Measurements from ENCODE around the gene NTRK2.

The NTRK2 gene

DNA sequence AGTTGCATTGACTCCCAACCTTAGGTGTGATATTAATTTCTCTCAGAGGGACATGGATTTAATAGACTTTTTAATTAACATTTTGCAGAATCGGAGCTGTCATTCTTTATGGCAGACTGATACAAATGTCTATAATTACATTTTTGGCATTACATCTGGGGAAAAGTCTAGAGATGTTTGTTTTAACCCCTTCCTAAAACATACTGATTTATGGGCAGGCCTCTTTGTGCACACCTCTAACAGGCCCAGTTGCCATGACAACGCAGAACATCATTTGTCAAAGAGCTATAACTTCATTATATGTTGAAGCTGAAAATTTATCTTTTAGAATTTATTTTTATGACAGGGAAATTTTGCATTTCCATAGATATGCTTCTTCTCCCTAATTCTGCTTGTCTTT, 158.5 kb downstream of the NTRK2 start:
- no peak for DNase-seq (ENCODE audit: low read depth)
- H3K4me3 ChIP-seq (ENCODE audit: low read length), result no peak overlapping the region
- TF ChIP-seq, protein P1, sequence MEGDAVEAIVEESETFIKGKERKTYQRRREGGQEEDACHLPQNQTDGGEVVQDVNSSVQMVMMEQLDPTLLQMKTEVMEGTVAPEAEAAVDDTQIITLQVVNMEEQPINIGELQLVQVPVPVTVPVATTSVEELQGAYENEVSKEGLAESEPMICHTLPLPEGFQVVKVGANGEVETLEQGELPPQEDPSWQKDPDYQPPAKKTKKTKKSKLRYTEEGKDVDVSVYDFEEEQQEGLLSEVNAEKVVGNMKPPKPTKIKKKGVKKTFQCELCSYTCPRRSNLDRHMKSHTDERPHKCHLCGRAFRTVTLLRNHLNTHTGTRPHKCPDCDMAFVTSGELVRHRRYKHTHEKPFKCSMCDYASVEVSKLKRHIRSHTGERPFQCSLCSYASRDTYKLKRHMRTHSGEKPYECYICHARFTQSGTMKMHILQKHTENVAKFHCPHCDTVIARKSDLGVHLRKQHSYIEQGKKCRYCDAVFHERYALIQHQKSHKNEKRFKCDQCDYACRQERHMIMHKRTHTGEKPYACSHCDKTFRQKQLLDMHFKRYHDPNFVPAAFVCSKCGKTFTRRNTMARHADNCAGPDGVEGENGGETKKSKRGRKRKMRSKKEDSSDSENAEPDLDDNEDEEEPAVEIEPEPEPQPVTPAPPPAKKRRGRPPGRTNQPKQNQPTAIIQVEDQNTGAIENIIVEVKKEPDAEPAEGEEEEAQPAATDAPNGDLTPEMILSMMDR (conservative IDR thresholded peaks at IDR 0.05; ENCODE audit: low read depth, low read length), result no peak

DNA sequence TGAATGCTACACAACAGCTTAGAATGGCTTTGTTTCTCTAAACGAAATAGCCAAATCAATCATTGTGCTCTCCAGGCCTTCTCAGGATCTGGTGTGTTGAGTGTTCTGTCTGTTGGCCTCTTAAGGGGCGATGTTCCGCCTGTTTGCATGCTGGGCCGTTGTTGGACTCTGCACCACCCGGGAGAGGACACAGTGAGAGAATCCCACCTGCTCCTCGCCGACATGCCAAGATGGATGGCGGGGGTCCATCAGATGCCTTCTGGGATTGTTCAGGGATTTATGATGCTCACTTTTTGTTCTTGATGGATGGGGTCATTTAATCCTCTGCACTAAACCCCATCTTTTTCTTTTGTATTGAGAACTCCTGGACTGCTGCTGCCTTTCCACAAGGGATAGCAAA, 159.9 kb downstream of the NTRK2 start:
- TF ChIP-seq, protein P1 (conservative IDR thresholded peaks at IDR 0.05; ENCODE audit: low read depth, low read length), result no peak
- H3K4me3 ChIP-seq (ENCODE audit: low read length), result no peak overlapping the region
- DNase-seq (ENCODE audit: low read depth), result no peak

DNA sequence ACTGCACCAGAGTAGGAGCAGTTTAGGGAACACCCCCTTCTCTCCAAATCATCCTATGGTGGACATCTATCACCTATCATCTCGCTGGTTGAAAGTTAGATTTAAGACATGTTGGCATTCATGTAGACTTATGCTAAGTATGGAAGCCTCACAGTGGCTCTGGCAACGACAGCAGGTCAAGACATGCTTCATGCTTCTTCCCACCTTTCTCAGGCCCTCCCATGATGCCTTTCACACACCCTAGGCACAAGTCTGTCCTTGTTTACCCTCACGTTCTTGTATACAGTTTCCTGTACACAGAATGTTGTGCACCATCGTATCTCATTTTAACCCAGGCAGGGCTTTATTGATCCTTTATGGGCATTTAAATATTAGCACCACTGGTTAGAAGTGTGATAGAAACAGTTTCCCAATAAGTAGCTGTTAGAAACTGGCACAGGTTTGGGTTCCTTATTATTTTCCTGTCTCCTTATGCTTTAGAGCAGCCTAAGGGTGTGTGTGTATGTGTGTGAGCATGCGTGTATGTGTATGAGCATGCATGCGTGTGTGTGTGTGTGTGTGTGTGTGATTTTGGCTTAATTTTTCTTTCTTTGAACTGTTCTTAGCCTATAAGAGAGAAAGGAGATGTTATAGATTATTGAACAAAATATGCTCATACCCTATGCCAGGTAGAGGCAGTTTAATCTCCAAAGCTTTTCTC, 160.6 kb downstream of the NTRK2 start:
- H3K4me3 ChIP-seq (ENCODE audit: low read length), result no peak overlapping the region
- no peak for DNase-seq (ENCODE audit: low read depth)
- TF ChIP-seq, protein P1 (conservative IDR thresholded peaks at IDR 0.05; ENCODE audit: low read depth, low read length), result no peak

DNA sequence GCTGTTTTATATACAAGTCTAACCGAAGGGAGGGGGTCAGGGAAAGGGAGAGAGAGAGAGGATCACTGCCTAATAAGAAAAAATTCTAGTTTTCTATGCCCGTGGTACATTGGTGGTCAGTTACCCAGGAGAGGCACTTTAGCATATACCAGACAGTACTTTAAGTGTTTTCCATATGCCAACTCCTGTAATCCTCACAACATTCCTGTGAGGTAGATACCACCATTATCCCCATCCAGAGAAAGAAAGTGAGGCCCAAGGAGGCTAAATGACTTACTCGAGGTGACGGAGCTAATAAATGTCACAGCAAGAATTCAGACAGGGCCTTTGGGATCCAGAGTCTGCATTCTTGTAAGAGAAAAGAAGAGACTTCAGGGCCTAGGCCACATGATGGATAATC, 161.8 kb downstream of the NTRK2 start:
- H3K4me3 ChIP-seq (ENCODE audit: low read length), result no peak overlapping the region
- TF ChIP-seq, protein P1 (conservative IDR thresholded peaks at IDR 0.05; ENCODE audit: low read depth, low read length), result no peak
- no peak for DNase-seq (ENCODE audit: low read depth)

DNA sequence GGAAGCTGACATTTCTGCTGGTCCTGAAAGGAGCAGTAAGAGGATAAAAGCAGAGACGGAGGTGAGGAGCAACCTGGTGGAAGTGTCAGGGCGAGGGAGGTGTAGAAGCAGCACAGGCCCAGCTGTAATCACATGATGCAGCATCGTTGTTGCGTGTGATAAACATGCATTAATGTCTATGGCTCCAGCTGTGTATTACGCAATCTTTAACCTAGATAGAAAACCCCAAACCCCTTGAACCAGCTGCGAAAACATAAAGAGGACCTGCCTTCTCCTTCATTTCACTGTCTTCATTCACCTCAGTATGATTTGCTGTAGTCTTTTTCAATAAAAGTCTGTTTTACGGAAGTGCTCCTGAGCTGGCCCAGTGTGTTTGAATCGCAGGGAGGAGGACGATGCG, 162.9 kb downstream of the NTRK2 start:
- TF ChIP-seq, protein P1 (conservative IDR thresholded peaks at IDR 0.05; ENCODE audit: low read depth, low read length), result no peak
- DNase-seq (ENCODE audit: low read depth), result no peak

DNA sequence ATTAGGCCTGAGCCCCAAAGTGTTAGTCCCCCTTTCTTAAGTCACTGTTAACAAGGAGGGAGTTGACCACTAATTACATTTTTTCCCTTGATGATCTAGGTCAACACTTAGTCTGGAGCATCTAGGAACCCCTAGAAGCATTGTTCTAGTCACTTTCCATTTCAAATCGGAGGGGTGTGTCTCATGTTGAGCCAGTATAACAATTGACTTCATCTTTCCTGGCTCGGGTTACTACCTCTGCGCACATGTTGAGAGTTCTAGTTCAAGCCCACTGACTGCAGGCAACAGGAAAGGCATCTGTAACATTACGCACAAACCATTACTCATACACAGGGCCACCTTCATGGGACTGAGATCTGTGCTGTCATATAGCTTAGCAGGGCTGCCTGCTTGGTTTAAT, 164.9 kb downstream of the NTRK2 start:
- DNase-seq (ENCODE audit: low read depth), result no peak
- H3K4me3 ChIP-seq (ENCODE audit: low read length), result no peak overlapping the region
- TF ChIP-seq, protein P1 (conservative IDR thresholded peaks at IDR 0.05; ENCODE audit: low read depth, low read length), result no peak

More for the DNA sequence above, 162.9 kb downstream of the NTRK2 start:
- H3K4me3 ChIP-seq (ENCODE audit: low read length), result no peak overlapping the region

DNA sequence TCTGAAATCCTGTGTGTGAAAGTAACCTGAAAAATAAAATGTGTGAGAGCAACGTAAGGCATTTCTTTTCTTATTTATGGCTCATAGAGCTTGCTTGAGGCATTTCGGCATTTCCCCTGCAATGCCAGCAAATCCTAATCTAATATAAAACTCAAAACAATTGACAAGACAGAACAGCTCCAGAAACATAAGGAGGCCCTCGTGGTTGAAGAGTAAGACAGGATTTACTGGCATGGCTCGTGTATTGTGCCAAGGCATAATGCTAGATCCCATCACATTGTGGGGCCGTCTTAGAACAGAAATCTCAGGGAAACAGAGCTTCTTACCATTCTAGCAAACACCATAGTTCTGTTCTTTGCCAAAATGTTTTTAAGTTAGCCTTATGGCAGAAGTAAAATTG, 166.2 kb downstream of the NTRK2 start:
- no peak for DNase-seq (ENCODE audit: low read depth)
- TF ChIP-seq, protein P1 (conservative IDR thresholded peaks at IDR 0.05; ENCODE audit: low read depth, low read length), result no peak
- no peak overlapping the region for H3K4me3 ChIP-seq (ENCODE audit: low read length)
